ENCODE data around the gene IKZF1. TPM values are rescaled to one million over a fixed set of nuclear protein-coding genes. Genes with fewer than 3 reads are reported as not detected.
A peak's percentile ranks its signal among the peaks of the same experiment; 100 is the strongest.

The IKZF1 gene
- total and polyA plus RNA-seq, 10 donors = 36.4 to 389 (median 231) TPM

DNA sequence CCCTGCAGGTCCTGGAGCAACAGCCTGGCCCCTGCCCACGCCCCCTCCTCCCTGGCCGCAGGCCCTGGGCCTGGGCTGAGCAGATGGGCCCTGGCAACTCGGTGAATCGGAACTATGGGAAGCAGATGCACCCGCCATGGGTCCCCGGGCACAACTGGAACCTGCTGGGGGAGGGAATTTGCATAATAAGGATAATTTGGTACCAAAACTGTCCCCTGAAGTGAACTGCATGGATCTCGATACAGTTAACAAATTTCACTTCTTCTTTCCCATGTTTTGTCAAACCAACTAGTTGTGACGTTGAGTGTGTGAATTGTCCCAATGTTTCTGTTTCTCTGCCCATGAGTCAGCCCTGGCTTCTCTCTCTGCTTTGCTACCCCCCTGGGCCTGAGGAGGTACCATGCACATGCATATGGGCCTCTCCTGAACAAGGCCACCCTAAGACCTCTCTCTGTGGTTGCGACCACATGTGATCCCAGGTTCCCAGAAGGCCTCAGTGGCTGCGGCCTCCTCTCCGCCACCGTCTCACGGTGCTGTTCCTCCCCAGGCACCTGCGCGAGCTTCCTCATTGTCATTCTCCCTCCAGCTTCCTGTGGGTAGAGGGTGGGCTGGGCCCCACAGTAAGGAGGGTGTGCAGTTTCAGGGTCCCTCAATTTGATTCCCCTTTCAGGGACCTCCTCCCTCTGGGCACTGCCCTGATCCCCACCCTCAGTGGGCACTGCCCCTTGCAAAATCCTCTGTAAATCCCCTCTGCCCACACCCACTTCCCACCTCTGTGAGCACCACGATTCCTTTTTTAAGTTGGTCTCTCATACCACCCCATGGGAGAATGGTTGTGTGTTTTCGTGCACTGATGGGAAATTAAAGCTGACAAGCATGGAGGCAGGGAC lies 105.6 kb downstream of the IKZF1 start:
- 40 to 60% (median 48%) methylated on average over 17 of the region's 17 CpGs for WGBS, 5 donors
- intact Hi-C loops (cut with DNase I; ENCODE audit: low total_unique reads) = no loop called here
- H3K27ac ChIP-seq = peak overlapping the region; percentile 53 to 89 (median 75)

DNA sequence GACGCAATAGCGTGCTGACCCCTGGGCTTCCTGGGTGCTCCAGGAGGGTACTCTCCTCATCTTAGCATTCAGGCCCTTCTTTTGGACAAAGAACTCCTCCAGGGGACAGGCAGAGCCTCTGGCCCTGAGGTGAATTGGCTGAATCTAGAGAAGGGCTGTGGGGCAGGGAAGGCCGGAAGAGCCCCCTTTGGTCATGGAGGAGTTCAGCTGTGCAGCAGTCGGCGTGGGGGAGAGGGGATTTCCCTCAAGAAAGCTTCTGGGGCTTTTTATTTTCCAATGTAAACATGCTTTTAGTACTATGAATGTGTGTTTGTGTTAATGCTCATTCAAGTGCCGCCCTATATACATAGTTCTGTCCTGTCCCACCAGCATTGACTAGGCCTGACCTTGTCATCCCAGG lies 106.8 kb downstream of the IKZF1 start:
- WGBS, 5 donors = 67 to 89% (median 75%) methylated on average over 6 of the region's 6 CpGs
- no peak for DNase-seq
- TF ChIP-seq POLR2A (IDR thresholded peaks at IDR 0.05) (no peak), POLR2AphosphoS5 (IDR thresholded peaks at IDR 0.05) (no peak)
- TF ChIP-seq, protein P1, sequence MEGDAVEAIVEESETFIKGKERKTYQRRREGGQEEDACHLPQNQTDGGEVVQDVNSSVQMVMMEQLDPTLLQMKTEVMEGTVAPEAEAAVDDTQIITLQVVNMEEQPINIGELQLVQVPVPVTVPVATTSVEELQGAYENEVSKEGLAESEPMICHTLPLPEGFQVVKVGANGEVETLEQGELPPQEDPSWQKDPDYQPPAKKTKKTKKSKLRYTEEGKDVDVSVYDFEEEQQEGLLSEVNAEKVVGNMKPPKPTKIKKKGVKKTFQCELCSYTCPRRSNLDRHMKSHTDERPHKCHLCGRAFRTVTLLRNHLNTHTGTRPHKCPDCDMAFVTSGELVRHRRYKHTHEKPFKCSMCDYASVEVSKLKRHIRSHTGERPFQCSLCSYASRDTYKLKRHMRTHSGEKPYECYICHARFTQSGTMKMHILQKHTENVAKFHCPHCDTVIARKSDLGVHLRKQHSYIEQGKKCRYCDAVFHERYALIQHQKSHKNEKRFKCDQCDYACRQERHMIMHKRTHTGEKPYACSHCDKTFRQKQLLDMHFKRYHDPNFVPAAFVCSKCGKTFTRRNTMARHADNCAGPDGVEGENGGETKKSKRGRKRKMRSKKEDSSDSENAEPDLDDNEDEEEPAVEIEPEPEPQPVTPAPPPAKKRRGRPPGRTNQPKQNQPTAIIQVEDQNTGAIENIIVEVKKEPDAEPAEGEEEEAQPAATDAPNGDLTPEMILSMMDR (IDR thresholded peaks at IDR 0.05 in 8 of 11, conservative IDR thresholded peaks at IDR 0.05 in 3 of 11) = no peak
- no peaks in the 10 kb centered on the region for H3K9me3 ChIP-seq
- no peaks in the 10 kb centered on the region for H3K27me3 ChIP-seq (replicated peaks in 1 of 7)
- H3K4me1 ChIP-seq = peaks cover 31 to 100% (median 90%) of the 10 kb centered on the region in 6 donors
- H3K27ac ChIP-seq = peak overlapping the region; percentile 36 to 89 (median 75)
- no peaks in the 10 kb centered on the region for H3K36me3 ChIP-seq
- intact Hi-C loops (cut with DNase I; ENCODE audit: low total_unique reads) = no loop called here
- no peak overlapping the region for H3K4me3 ChIP-seq

More for the DNA sequence above, 105.6 kb downstream of the IKZF1 start:
- no peak for TF ChIP-seq POLR2A (IDR thresholded peaks at IDR 0.05)
- TF ChIP-seq POLR2AphosphoS5 (IDR thresholded peaks at IDR 0.05) = peak; percentile 68 to 85 (median 79)
- Histone ChIP-seq H3K9me3 (no peaks in the 10 kb centered on the region), H3K27me3 (replicated peaks in 1 of 7) (no peaks in the 10 kb centered on the region), H3K4me1 (peaks cover 36 to 100% (median 90%) of the 10 kb centered on the region in 6 donors), H3K36me3 (peaks cover 0 to 3% (median 0%) of the 10 kb centered on the region in 6 donors), H3K4me3 (no peak overlapping the region)
- peak; percentile 87 for DNase-seq

DNA sequence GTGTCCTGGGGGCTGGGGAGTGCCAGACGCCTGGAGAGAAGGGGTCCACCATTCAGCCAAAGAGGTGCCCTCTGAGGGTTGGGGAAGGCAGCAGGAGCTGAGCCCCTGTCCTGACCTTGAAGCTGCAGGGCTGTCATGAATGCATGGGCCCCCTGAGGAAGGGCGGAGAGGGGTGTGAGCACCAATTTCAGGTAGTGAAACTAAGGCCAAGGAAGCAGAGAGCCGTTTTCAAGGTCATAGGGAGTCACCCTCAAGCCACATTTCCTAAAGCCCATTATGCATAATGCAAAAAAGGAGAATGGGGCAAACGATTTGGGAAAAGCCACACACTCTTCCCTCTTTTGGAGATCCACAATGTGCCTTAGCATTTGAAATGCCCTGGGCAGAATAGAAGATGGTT lies 108.5 kb downstream of the IKZF1 start:
- Histone ChIP-seq H3K27me3 (replicated peaks in 1 of 7) (no peaks in the 10 kb centered on the region), H3K36me3 (no peaks in the 10 kb centered on the region), H3K4me3 (no peak overlapping the region), H3K4me1 (peaks cover 34 to 100% (median 92%) of the 10 kb centered on the region in 6 donors), H3K9me3 (no peaks in the 10 kb centered on the region), H3K27ac (peak overlapping the region in 4 of 8 donors; percentile 74 to 89 (median 84))
- no peak for DNase-seq
- TF ChIP-seq POLR2A (IDR thresholded peaks at IDR 0.05) (no peak), POLR2AphosphoS5 (IDR thresholded peaks at IDR 0.05) (peak in 1 of 3 donors; percentile 35)
- TF ChIP-seq, protein P1 (IDR thresholded peaks at IDR 0.05 in 8 of 11, conservative IDR thresholded peaks at IDR 0.05 in 3 of 11) = no peak
- WGBS, 5 donors = 42 to 51% (median 45%) methylated on average over 4 of the region's 4 CpGs
- intact Hi-C loops (cut with DNase I; ENCODE audit: low total_unique reads) = no loop called here

DNA sequence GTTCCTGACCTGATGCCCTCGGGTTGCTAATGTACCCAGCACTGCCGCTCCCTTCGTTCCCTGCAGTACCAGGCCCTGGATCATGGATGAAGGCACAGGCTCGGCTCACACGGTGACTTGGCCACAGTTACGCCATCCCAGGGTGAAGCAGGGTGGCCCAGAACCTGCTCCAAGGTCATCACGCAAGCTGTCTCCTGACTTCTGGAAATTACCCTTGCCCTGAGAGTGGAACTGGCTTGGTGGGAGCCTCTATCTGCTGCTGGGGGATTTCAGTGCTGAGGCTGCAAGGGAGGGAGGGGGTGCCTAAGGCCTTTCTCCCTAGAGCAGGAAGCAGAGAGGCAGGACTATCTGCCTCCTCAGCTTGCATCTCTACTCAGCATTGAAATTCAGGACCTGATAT lies 109.0 kb downstream of the IKZF1 start:
- intact Hi-C loops (cut with DNase I; ENCODE audit: low total_unique reads) = no loop called here

More for the DNA sequence above, 109.0 kb downstream of the IKZF1 start:
- no peak for TF ChIP-seq POLR2AphosphoS5 (IDR thresholded peaks at IDR 0.05)
- TF ChIP-seq, protein P1 (IDR thresholded peaks at IDR 0.05 in 8 of 11, conservative IDR thresholded peaks at IDR 0.05 in 3 of 11) = no peak
- TF ChIP-seq POLR2A (IDR thresholded peaks at IDR 0.05) = no peak
- DNase-seq = no peak
- H3K9me3 ChIP-seq = no peaks in the 10 kb centered on the region
- peaks cover 37 to 100% (median 90%) of the 10 kb centered on the region in 6 donors for H3K4me1 ChIP-seq
- H3K36me3 ChIP-seq = no peaks in the 10 kb centered on the region
- no peaks in the 10 kb centered on the region for H3K27me3 ChIP-seq (replicated peaks in 1 of 7)
- WGBS, 5 donors = 81 to 90% (median 84%) methylated on average over 7 of the region's 7 CpGs
- H3K4me3 ChIP-seq = no peak overlapping the region
- peak overlapping the region in 4 of 8 donors; percentile 74 to 89 (median 84) for H3K27ac ChIP-seq
